HG02852 (cell line): Measurements from ENCODE around the gene TDRD12.
A peak's percentile ranks its signal among the peaks of the same experiment; 100 is the strongest.

Experiments used
- ATAC-seq: cut with Tn5 transposase; IDR thresholded peaks from one replicate; pipeline ENCODE4 v1.9.1; 2021; ENCODE audit warnings: mild to moderate bottlenecking, moderate library complexity; ENCODE audit not compliant: unreplicated experiment

Gene TDRD12

GRCh38 chr19:32719611-32720059, at the start of gene TDRD12:
Gene TDRD12, plus strand, starts transcription at chr19:32719767. Its CDS starts 306 bp downstream, at chr19:32720073.
- ATAC-seq: no peak

- ATAC-seq: no peak
These were observed 47.5 kb upstream of the TDRD12 start for GRCh38 chr19:32671883-32672593.

- no peak for ATAC-seq
These were observed 46.7 kb upstream of the TDRD12 start for GRCh38 chr19:32672841-32673240.

- ATAC-seq: no peak
These were observed 46.0 kb upstream of the TDRD12 start for GRCh38 chr19:32673573-32673972.

GRCh38 chr19:32674153-32674930, 45.2 kb upstream of the TDRD12 start:
- no peak for ATAC-seq

- peak; percentile 96 for ATAC-seq
These were observed 44.4 kb upstream of the TDRD12 start, which contains the start of gene ANKRD27 for GRCh38 chr19:32674931-32675719. Gene ANKRD27, minus strand, starts transcription at chr19:32675180. Its CDS starts 16,165 bp downstream, at chr19:32659015.

GRCh38 chr19:32675720-32676185, 43.8 kb upstream of the TDRD12 start, which contains the start of gene RGS9BP:
Gene RGS9BP, plus strand, starts transcription at chr19:32675848. Its CDS starts 416 bp downstream, at chr19:32676264.
- ATAC-seq: peak; percentile 31

GRCh38 chr19:32676186-32676894, 43.2 kb upstream of the TDRD12 start:
- ATAC-seq: peak; percentile 0

- no peak for ATAC-seq
These were observed 42.6 kb upstream of the TDRD12 start for GRCh38 chr19:32676895-32677359.

GRCh38 chr19:32677657-32678056, 41.9 kb upstream of the TDRD12 start:
- ATAC-seq: no peak

- no peak for ATAC-seq
These were observed 38.6 kb upstream of the TDRD12 start for GRCh38 chr19:32680986-32681385.

GRCh38 chr19:32682317-32682716, 37.2 kb upstream of the TDRD12 start:
- ATAC-seq: no peak

- ATAC-seq: no peak
These were observed 32.6 kb upstream of the TDRD12 start for GRCh38 chr19:32686847-32687475.

GRCh38 chr19:32687681-32688080, 31.9 kb upstream of the TDRD12 start:
- ATAC-seq: no peak

GRCh38 chr19:32688311-32688710, 31.3 kb upstream of the TDRD12 start:
- no peak for ATAC-seq

GRCh38 chr19:32691291-32691951, 28.1 kb upstream of the TDRD12 start, which contains the start of gene NUDT19:
Gene NUDT19, plus strand, starts transcription at chr19:32691821. Its CDS starts 140 bp downstream, at chr19:32691961.
- peak; percentile 81 for ATAC-seq

- ATAC-seq: peak; percentile 66
These were observed 27.4 kb upstream of the TDRD12 start for GRCh38 chr19:32691952-32692726.

- no peak for ATAC-seq
These were observed 26.9 kb upstream of the TDRD12 start for GRCh38 chr19:32692727-32693061.
